ENCODE data around the gene RNPEP.
A peak's percentile ranks its signal among the peaks of the same experiment; 100 is the strongest.

The RNPEP gene

GRCh38 chr1:201983380-201983805 is 945 bp downstream of the RNPEP start:
- Mint-ChIP-seq H3K4me1 (ENCODE audit: low read depth) (peaks cover 22% of the 10 kb centered on the region), H3K4me3 (peak overlapping the region; percentile 95), H3K9me3 (no peaks in the 10 kb centered on the region), H3K27ac (peak overlapping the region; percentile 87), H3K36me3 (ENCODE audit: low read depth) (peaks cover 2% of the 10 kb centered on the region), H3K27me3 (ENCODE audit: low read depth) (peaks cover 11% of the 10 kb centered on the region)
- no peak for DNase-seq (ENCODE audit: low spot score)

GRCh38 chr1:201984446-201984845 is 2.0 kb downstream of the RNPEP start:
- no peaks in the 10 kb centered on the region for H3K9me3 Mint-ChIP-seq
- no peak overlapping the region for H3K27ac Mint-ChIP-seq
- H3K4me3 Mint-ChIP-seq = no peak overlapping the region
- H3K36me3 Mint-ChIP-seq (ENCODE audit: low read depth) = peaks cover 5% of the 10 kb centered on the region
- peaks cover 8% of the 10 kb centered on the region for H3K27me3 Mint-ChIP-seq (ENCODE audit: low read depth)
- H3K4me1 Mint-ChIP-seq (ENCODE audit: low read depth) = peaks cover 22% of the 10 kb centered on the region
- DNase-seq (ENCODE audit: low spot score) = no peak

- Mint-ChIP-seq H3K9me3 (no peaks in the 10 kb centered on the region), H3K36me3 (ENCODE audit: low read depth) (peaks cover 7% of the 10 kb centered on the region), H3K4me1 (ENCODE audit: low read depth) (peaks cover 22% of the 10 kb centered on the region), H3K4me3 (no peak overlapping the region), H3K27ac (no peak overlapping the region), H3K27me3 (ENCODE audit: low read depth) (peaks cover 3% of the 10 kb centered on the region)
- no peak for DNase-seq (ENCODE audit: low spot score)
These were observed 2.9 kb downstream of the RNPEP start for GRCh38 chr1:201985355-201985754.

- Mint-ChIP-seq H3K27me3 (ENCODE audit: low read depth) (no peaks in the 10 kb centered on the region), H3K4me3 (no peak overlapping the region), H3K9me3 (no peaks in the 10 kb centered on the region), H3K27ac (no peak overlapping the region), H3K4me1 (ENCODE audit: low read depth) (peaks cover 6% of the 10 kb centered on the region), H3K36me3 (ENCODE audit: low read depth) (peaks cover 19% of the 10 kb centered on the region)
- DNase-seq (ENCODE audit: low spot score) = no peak
These were observed 6.2 kb downstream of the RNPEP start for GRCh38 chr1:201988601-201989000.

DNA sequence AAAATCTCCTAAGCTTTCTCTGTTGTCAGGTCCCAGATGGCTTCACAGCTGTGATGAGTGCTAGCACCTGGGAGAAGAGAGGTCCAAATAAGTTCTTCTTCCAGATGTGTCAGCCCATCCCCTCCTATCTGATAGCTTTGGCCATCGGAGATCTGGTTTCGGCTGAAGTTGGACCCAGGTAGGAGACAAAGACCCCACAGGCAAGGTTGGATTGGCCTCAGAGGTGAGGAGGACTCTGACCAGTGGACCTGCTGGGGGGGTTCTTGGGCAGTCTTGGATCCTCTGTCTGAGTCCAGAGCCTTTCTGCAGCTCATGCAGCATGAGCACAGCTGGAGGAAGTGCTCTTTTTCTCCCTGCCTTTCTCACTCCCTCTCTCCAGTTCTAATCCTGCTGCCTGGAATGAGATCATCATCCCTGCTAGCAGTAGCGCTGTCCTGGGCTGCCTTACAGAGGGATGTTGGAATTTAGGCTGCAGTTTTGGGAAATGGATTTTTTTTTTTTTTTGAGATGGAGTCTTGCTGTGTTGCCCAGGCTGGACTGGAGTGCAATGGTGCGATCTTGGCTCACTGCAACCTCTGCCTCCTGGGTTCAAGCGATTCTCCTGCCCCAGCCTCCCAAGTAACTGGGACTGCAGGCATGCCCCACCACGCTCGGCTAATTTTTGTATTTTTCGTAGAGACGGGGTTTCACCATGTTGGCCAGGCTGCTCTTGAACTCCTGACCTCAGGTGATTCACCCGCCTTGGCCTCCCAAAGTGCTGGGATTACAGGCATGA is 7.1 kb downstream of the RNPEP start:
- H3K27ac Mint-ChIP-seq = no peak overlapping the region
- no peak overlapping the region for H3K4me3 Mint-ChIP-seq
- no peaks in the 10 kb centered on the region for H3K27me3 Mint-ChIP-seq (ENCODE audit: low read depth)
- peaks cover 25% of the 10 kb centered on the region for H3K36me3 Mint-ChIP-seq (ENCODE audit: low read depth)
- H3K4me1 Mint-ChIP-seq (ENCODE audit: low read depth) = no peaks in the 10 kb centered on the region
- H3K9me3 Mint-ChIP-seq = no peaks in the 10 kb centered on the region
- no peak for DNase-seq (ENCODE audit: low spot score)

DNA sequence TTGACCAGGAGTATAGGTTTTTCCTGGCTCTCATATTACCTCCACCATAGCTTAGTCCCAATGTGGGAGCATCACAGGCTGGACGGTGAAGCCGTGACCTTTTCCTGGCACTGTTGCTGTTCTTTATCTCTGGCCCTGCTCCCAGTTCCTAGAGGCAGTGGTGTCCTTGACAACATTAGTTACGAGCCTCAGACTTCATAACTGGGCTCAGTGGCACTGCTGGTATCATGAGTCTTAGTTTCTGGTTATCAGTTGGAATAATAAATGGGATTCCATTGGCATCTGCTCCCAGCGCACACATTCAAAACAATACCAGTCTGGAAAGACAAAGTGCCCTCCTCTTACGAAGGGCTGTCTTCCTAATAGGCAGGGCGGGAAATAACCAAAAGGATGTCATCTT is 8.0 kb downstream of the RNPEP start:
- Mint-ChIP-seq H3K27ac (no peak overlapping the region), H3K4me3 (no peak overlapping the region), H3K4me1 (ENCODE audit: low read depth) (no peaks in the 10 kb centered on the region), H3K36me3 (ENCODE audit: low read depth) (peaks cover 28% of the 10 kb centered on the region), H3K27me3 (ENCODE audit: low read depth) (no peaks in the 10 kb centered on the region), H3K9me3 (no peaks in the 10 kb centered on the region)
- DNase-seq (ENCODE audit: low spot score) = no peak

DNA sequence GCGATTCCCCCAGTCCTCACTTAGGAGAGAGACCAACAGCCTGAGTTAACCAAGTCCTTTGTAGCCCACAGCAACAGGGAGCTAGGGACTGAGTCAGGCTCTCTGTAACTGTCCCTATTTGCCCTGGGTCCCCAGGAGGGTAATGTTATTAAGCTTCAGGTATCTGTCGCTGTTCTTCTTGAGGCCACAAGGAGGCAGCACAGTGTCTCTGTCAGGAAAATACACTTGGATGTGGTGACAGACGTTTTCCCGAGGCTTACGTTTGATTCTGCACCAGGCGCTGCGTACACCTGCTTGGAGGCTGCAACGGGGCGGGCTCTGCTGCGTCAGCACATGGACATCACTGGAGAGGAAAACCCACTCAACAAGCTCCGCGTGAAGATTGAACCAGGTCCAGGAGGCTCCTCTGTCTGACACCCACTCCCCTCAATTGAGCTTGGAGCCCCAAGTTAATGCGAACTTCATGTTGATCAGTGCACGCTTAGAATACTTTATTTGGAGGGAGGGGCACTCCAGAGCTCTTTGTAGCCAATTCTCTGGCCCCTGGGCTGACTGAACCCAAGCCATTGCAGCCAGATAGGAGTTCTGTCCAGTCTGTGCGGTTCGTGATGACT is 17.3 kb downstream of the RNPEP start:
- Mint-ChIP-seq H3K4me3 (no peak overlapping the region), H3K9me3 (no peaks in the 10 kb centered on the region), H3K4me1 (ENCODE audit: low read depth) (no peaks in the 10 kb centered on the region), H3K27me3 (ENCODE audit: low read depth) (no peaks in the 10 kb centered on the region), H3K27ac (no peak overlapping the region), H3K36me3 (ENCODE audit: low read depth) (peaks cover 30% of the 10 kb centered on the region)
- no peak for DNase-seq (ENCODE audit: low spot score)

DNA sequence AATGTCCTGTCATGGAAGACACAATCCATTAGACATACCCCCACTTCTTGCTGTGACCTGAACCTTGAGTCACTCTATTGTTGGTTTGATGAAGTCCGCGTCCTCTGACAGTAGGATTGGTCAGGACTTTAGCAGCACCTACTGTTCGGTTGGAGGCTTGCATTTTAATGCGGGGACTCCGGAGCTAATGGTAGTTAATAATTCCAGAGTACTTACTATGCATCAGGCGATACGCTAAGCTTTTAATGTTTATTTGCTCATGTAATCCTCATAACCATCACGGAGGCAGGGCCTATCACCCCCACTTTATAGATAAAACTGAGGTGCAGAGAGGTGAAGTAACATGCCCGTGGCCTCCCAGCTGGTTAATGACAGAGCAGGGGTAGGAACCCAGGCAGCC is 20.1 kb downstream of the RNPEP start:
- no peak overlapping the region for H3K4me3 Mint-ChIP-seq
- H3K9me3 Mint-ChIP-seq = no peaks in the 10 kb centered on the region
- no peak overlapping the region for H3K27ac Mint-ChIP-seq
- H3K36me3 Mint-ChIP-seq (ENCODE audit: low read depth) = peaks cover 20% of the 10 kb centered on the region
- DNase-seq (ENCODE audit: low spot score) = no peak
- H3K27me3 Mint-ChIP-seq (ENCODE audit: low read depth) = no peaks in the 10 kb centered on the region
- no peaks in the 10 kb centered on the region for H3K4me1 Mint-ChIP-seq (ENCODE audit: low read depth)

DNA sequence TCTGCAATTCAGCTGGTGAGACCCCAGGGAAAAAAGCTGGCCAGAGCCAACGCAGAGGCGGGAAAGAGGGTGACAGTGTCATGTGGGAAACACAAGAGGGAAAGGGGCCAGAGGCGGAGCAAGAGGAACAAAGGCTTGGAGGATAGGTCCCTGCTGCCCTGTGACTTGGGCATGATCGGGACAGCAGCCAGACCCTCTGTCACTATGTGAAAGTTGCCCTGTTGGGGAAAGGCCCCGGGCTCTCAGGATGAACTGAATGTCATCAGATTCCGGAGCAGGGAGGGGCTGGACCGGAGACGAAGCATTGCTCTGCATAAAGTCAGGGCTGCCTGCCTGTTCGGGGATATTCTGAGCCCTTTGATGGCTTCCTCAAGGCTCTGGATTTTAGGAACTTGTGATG is 22.3 kb downstream of the RNPEP start:
- H3K27me3 Mint-ChIP-seq (ENCODE audit: low read depth) = no peaks in the 10 kb centered on the region
- no peak for DNase-seq (ENCODE audit: low spot score)
- peaks cover 18% of the 10 kb centered on the region for H3K36me3 Mint-ChIP-seq (ENCODE audit: low read depth)
- no peak overlapping the region for H3K4me3 Mint-ChIP-seq
- H3K4me1 Mint-ChIP-seq (ENCODE audit: low read depth) = no peaks in the 10 kb centered on the region
- H3K27ac Mint-ChIP-seq = no peak overlapping the region
- no peaks in the 10 kb centered on the region for H3K9me3 Mint-ChIP-seq

- H3K36me3 Mint-ChIP-seq (ENCODE audit: low read depth) = peaks cover 11% of the 10 kb centered on the region
These were observed 23.5 kb downstream of the RNPEP start for GRCh38 chr1:202005958-202006357.

GRCh38 chr1:202007304-202007703 is 24.9 kb downstream of the RNPEP start:
- H3K36me3 Mint-ChIP-seq (ENCODE audit: low read depth) = peaks cover 11% of the 10 kb centered on the region
- no peaks in the 10 kb centered on the region for H3K4me1 Mint-ChIP-seq (ENCODE audit: low read depth)
- H3K27me3 Mint-ChIP-seq (ENCODE audit: low read depth) = no peaks in the 10 kb centered on the region
- DNase-seq (ENCODE audit: low spot score) = no peak
- H3K4me3 Mint-ChIP-seq = no peak overlapping the region
- no peaks in the 10 kb centered on the region for H3K9me3 Mint-ChIP-seq
- no peak overlapping the region for H3K27ac Mint-ChIP-seq

More at GRCh38 chr1:202005958-202006357, 23.5 kb downstream of the RNPEP start:
- H3K27ac Mint-ChIP-seq = no peak overlapping the region
- no peaks in the 10 kb centered on the region for H3K9me3 Mint-ChIP-seq
- H3K4me3 Mint-ChIP-seq = no peak overlapping the region
- no peaks in the 10 kb centered on the region for H3K4me1 Mint-ChIP-seq (ENCODE audit: low read depth)
- no peak for DNase-seq (ENCODE audit: low spot score)
- no peaks in the 10 kb centered on the region for H3K27me3 Mint-ChIP-seq (ENCODE audit: low read depth)

GRCh38 chr1:202007805-202008489 is 25.5 kb downstream of the RNPEP start:
- Mint-ChIP-seq H3K27me3 (ENCODE audit: low read depth) (no peaks in the 10 kb centered on the region), H3K36me3 (ENCODE audit: low read depth) (peaks cover 11% of the 10 kb centered on the region), H3K4me3 (no peak overlapping the region), H3K27ac (no peak overlapping the region), H3K4me1 (ENCODE audit: low read depth) (no peaks in the 10 kb centered on the region), H3K9me3 (no peaks in the 10 kb centered on the region)
- DNase-seq (ENCODE audit: low spot score) = no peak

GRCh38 chr1:202009326-202010179 is 27.1 kb downstream of the RNPEP start:
- H3K27ac Mint-ChIP-seq = peak overlapping the region; percentile 38

More at GRCh38 chr1:202009326-202010179, 27.1 kb downstream of the RNPEP start:
- Mint-ChIP-seq H3K27me3 (ENCODE audit: low read depth) (no peaks in the 10 kb centered on the region), H3K36me3 (ENCODE audit: low read depth) (peaks cover 3% of the 10 kb centered on the region), H3K9me3 (no peaks in the 10 kb centered on the region), H3K4me3 (no peak overlapping the region), H3K4me1 (ENCODE audit: low read depth) (no peaks in the 10 kb centered on the region)
- peak; percentile 38 for DNase-seq (ENCODE audit: low spot score)

All from T-helper 2 cell treated with Interferon-gamma antibody and Interleukin-4, amounts not matched to agents 5 μg/mL and 100 μg/mL, for 36 hours (primary cell).